ENCODE results near the gene ZNF394.
"Not testable (repeated sequence)": the region's sequence is repeated elsewhere in the genome, so short reads cannot be mapped to it uniquely, and the experiment has no call there.

GRCh38 chr7:99549545-99549944 lies 49.5 kb upstream of the ZNF394 start:
- TF ChIP-seq CTCF (IDR thresholded peaks at IDR 0.05 in 4 of 5, conservative IDR thresholded peaks at IDR 0.05 in 1 of 5); POLR2A (IDR thresholded peaks at IDR 0.05): not testable (repeated sequence)

All from gastrocnemius medialis (tissue), 4 donors.